ENCODE data around the gene SMYD3. TPM values are rescaled to one million over a fixed set of nuclear protein-coding genes. Genes with fewer than 3 reads are reported as not detected.

SMYD3 gene
- total and polyA plus RNA-seq, 2 donors = 22.0 to 27.0 TPM

DNA sequence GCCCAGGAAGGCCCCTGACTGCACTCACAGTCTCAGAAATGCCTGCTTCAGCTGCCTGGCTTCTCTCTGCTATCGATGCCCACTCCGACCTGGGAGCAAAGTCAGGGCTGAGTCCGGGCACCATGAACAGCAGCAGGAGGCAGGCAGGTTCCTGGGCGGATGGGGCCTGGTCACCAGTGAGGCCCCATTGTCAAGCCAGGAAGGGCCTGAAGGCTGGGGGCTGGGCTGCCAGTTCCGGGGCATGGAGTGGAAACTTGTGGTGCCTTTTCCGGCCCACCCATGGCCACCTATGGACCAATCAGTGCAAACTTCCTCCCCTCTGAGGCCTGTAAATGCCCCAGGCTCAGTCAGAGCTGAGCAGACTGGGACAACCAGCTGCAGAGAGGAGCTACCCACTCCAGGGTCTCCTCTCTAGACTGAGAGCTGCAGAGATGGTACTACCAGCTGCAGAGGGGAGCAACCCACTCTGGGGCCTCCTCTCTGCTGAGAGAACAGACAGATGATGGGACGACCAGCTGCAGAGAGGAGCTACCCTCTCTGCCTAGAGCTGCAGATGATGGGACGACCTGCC, 286.5 kb downstream of the SMYD3 start:
- H3K27me3 ChIP-seq (ENCODE audit: control insufficient read depth in 2 of 2, insufficient read depth in 1 of 2, low read length in 1 of 2) = no peaks in the 10 kb centered on the region
- no peak overlapping the region for H3K27ac ChIP-seq (ENCODE audit: low read depth in 1 of 2, low read length in 1 of 2)
- H3K4me3 ChIP-seq (ENCODE audit: low read length in 2 of 2) = no peak overlapping the region
- WGBS = 98% methylated on average over 8 of the region's 8 CpGs
- no peak for DNase-seq (ENCODE audit: low read depth in 6 of 9, low spot score in 9 of 9)
- H3K4me1 ChIP-seq (ENCODE audit: control insufficient read depth in 2 of 2, insufficient read depth in 2 of 2, low read length in 2 of 2) = peaks cover 0 to 12% of the 10 kb centered on the region in 2 donors
- peaks cover 0 to 6% of the 10 kb centered on the region in 2 donors for H3K36me3 ChIP-seq (ENCODE audit: control insufficient read depth in 2 of 2, insufficient read depth in 2 of 2, low read length in 1 of 2)
- H3K9me3 ChIP-seq (ENCODE audit: control insufficient read depth in 2 of 2, insufficient read depth in 1 of 2, low read length in 1 of 2) = peaks cover 1 to 20% of the 10 kb centered on the region in 2 donors

- Histone ChIP-seq H3K4me1 (ENCODE audit: control insufficient read depth in 2 of 2, insufficient read depth in 2 of 2, low read length in 2 of 2) (peaks cover 0 to 12% of the 10 kb centered on the region in 2 donors), H3K9me3 (ENCODE audit: control insufficient read depth in 2 of 2, insufficient read depth in 1 of 2, low read length in 1 of 2) (peaks cover 1 to 20% of the 10 kb centered on the region in 2 donors), H3K4me3 (ENCODE audit: low read length in 2 of 2) (no peak overlapping the region), H3K36me3 (ENCODE audit: control insufficient read depth in 2 of 2, insufficient read depth in 2 of 2, low read length in 1 of 2) (peaks cover 0 to 6% of the 10 kb centered on the region in 2 donors), H3K27me3 (ENCODE audit: control insufficient read depth in 2 of 2, insufficient read depth in 1 of 2, low read length in 1 of 2) (no peaks in the 10 kb centered on the region), H3K27ac (ENCODE audit: low read depth in 1 of 2, low read length in 1 of 2) (no peak overlapping the region)
- peak in 4 of 9 donors; percentile 5 to 31 (median 10) for DNase-seq (ENCODE audit: low read depth in 6 of 9, low spot score in 9 of 9)
- 29% methylated on average over 11 of the region's 11 CpGs for WGBS
These were observed 287.5 kb downstream of the SMYD3 start for GRCh38 chr1:246219508-246220030.

GRCh38 chr1:246218686-246219085, 288.4 kb downstream of the SMYD3 start:
- peaks cover 1 to 20% of the 10 kb centered on the region in 2 donors for H3K9me3 ChIP-seq (ENCODE audit: control insufficient read depth in 2 of 2, insufficient read depth in 1 of 2, low read length in 1 of 2)
- no peak overlapping the region for H3K27ac ChIP-seq (ENCODE audit: low read depth in 1 of 2, low read length in 1 of 2)
- no peak overlapping the region for H3K4me3 ChIP-seq (ENCODE audit: low read length in 2 of 2)
- 62% methylated on average over 2 of the region's 2 CpGs for WGBS
- H3K4me1 ChIP-seq (ENCODE audit: control insufficient read depth in 2 of 2, insufficient read depth in 2 of 2, low read length in 2 of 2) = peaks cover 0 to 12% of the 10 kb centered on the region in 2 donors
- no peaks in the 10 kb centered on the region for H3K27me3 ChIP-seq (ENCODE audit: control insufficient read depth in 2 of 2, insufficient read depth in 1 of 2, low read length in 1 of 2)
- DNase-seq (ENCODE audit: low read depth in 6 of 9, low spot score in 9 of 9) = no peak
- peaks cover 0 to 6% of the 10 kb centered on the region in 2 donors for H3K36me3 ChIP-seq (ENCODE audit: control insufficient read depth in 2 of 2, insufficient read depth in 2 of 2, low read length in 1 of 2)

GRCh38 chr1:246216906-246217305, 290.2 kb downstream of the SMYD3 start:
- Histone ChIP-seq H3K4me3 (ENCODE audit: low read length in 2 of 2) (no peak overlapping the region), H3K9me3 (ENCODE audit: control insufficient read depth in 2 of 2, insufficient read depth in 1 of 2, low read length in 1 of 2) (peaks cover 1 to 20% of the 10 kb centered on the region in 2 donors), H3K36me3 (ENCODE audit: control insufficient read depth in 2 of 2, insufficient read depth in 2 of 2, low read length in 1 of 2) (peaks cover 0 to 6% of the 10 kb centered on the region in 2 donors), H3K4me1 (ENCODE audit: control insufficient read depth in 2 of 2, insufficient read depth in 2 of 2, low read length in 2 of 2) (peaks cover 0 to 12% of the 10 kb centered on the region in 2 donors), H3K27ac (ENCODE audit: low read depth in 1 of 2, low read length in 1 of 2) (no peak overlapping the region), H3K27me3 (ENCODE audit: control insufficient read depth in 2 of 2, insufficient read depth in 1 of 2, low read length in 1 of 2) (no peaks in the 10 kb centered on the region)
- no peak for DNase-seq (ENCODE audit: low read depth in 6 of 9, low spot score in 9 of 9)

- H3K27me3 ChIP-seq (ENCODE audit: control insufficient read depth in 2 of 2, insufficient read depth in 1 of 2, low read length in 1 of 2) = no peaks in the 10 kb centered on the region
- WGBS = 94% methylated on average over 4 of the region's 4 CpGs
- no peak overlapping the region for H3K4me3 ChIP-seq (ENCODE audit: low read length in 2 of 2)
- no peak for DNase-seq (ENCODE audit: low read depth in 6 of 9, low spot score in 9 of 9)
- H3K27ac ChIP-seq (ENCODE audit: low read depth in 1 of 2, low read length in 1 of 2) = no peak overlapping the region
- peaks cover 0 to 3% of the 10 kb centered on the region in 2 donors for H3K36me3 ChIP-seq (ENCODE audit: control insufficient read depth in 2 of 2, insufficient read depth in 2 of 2, low read length in 1 of 2)
- H3K9me3 ChIP-seq (ENCODE audit: control insufficient read depth in 2 of 2, insufficient read depth in 1 of 2, low read length in 1 of 2) = peaks cover 1 to 7% of the 10 kb centered on the region in 2 donors
- H3K4me1 ChIP-seq (ENCODE audit: control insufficient read depth in 2 of 2, insufficient read depth in 2 of 2, low read length in 2 of 2) = peaks cover 0 to 12% of the 10 kb centered on the region in 2 donors
These were observed 291.6 kb downstream of the SMYD3 start for GRCh38 chr1:246215510-246215903.

GRCh38 chr1:246214708-246215509, 292.2 kb downstream of the SMYD3 start:
- H3K4me1 ChIP-seq (ENCODE audit: control insufficient read depth in 2 of 2, insufficient read depth in 2 of 2, low read length in 2 of 2) = peaks cover 0 to 9% of the 10 kb centered on the region in 2 donors
- H3K4me3 ChIP-seq (ENCODE audit: low read length in 2 of 2) = no peak overlapping the region
- 57% methylated on average over 9 of the region's 9 CpGs for WGBS
- H3K27me3 ChIP-seq (ENCODE audit: control insufficient read depth in 2 of 2, insufficient read depth in 1 of 2, low read length in 1 of 2) = no peaks in the 10 kb centered on the region
- peak in 1 of 9 donors; percentile 10 for DNase-seq (ENCODE audit: low read depth in 6 of 9, low spot score in 9 of 9)
- H3K27ac ChIP-seq (ENCODE audit: low read depth in 1 of 2, low read length in 1 of 2) = no peak overlapping the region
- no peaks in the 10 kb centered on the region for H3K36me3 ChIP-seq (ENCODE audit: control insufficient read depth in 2 of 2, insufficient read depth in 2 of 2, low read length in 1 of 2)
- H3K9me3 ChIP-seq (ENCODE audit: control insufficient read depth in 2 of 2, insufficient read depth in 1 of 2, low read length in 1 of 2) = peaks cover 0 to 3% of the 10 kb centered on the region in 2 donors

- H3K9me3 ChIP-seq (ENCODE audit: control insufficient read depth in 2 of 2, insufficient read depth in 1 of 2, low read length in 1 of 2) = no peaks in the 10 kb centered on the region
- no peaks in the 10 kb centered on the region for H3K4me1 ChIP-seq (ENCODE audit: control insufficient read depth in 2 of 2, insufficient read depth in 2 of 2, low read length in 2 of 2)
- DNase-seq (ENCODE audit: low read depth in 6 of 9, low spot score in 9 of 9) = no peak
- no peak overlapping the region for H3K27ac ChIP-seq (ENCODE audit: low read depth in 1 of 2, low read length in 1 of 2)
- H3K4me3 ChIP-seq (ENCODE audit: low read length in 2 of 2) = no peak overlapping the region
- H3K36me3 ChIP-seq (ENCODE audit: control insufficient read depth in 2 of 2, insufficient read depth in 2 of 2, low read length in 1 of 2) = no peaks in the 10 kb centered on the region
- H3K27me3 ChIP-seq (ENCODE audit: control insufficient read depth in 2 of 2, insufficient read depth in 1 of 2, low read length in 1 of 2) = no peaks in the 10 kb centered on the region
- WGBS = 96% methylated on average over 1 of the region's 1 CpG
These were observed 293.1 kb downstream of the SMYD3 start for GRCh38 chr1:246213947-246214346.

- H3K27me3 ChIP-seq (ENCODE audit: control insufficient read depth in 2 of 2, insufficient read depth in 1 of 2, low read length in 1 of 2) = no peaks in the 10 kb centered on the region
- DNase-seq (ENCODE audit: low read depth in 6 of 9, low spot score in 9 of 9) = no peak
- no peak overlapping the region for H3K27ac ChIP-seq (ENCODE audit: low read depth in 1 of 2, low read length in 1 of 2)
- H3K4me3 ChIP-seq (ENCODE audit: low read length in 2 of 2) = no peak overlapping the region
- no peaks in the 10 kb centered on the region for H3K9me3 ChIP-seq (ENCODE audit: control insufficient read depth in 2 of 2, insufficient read depth in 1 of 2, low read length in 1 of 2)
- H3K4me1 ChIP-seq (ENCODE audit: control insufficient read depth in 2 of 2, insufficient read depth in 2 of 2, low read length in 2 of 2) = no peaks in the 10 kb centered on the region
- over 99% methylated on average over 3 of the region's 3 CpGs for WGBS
- H3K36me3 ChIP-seq (ENCODE audit: control insufficient read depth in 2 of 2, insufficient read depth in 2 of 2, low read length in 1 of 2) = no peaks in the 10 kb centered on the region
These were observed 293.6 kb downstream of the SMYD3 start for GRCh38 chr1:246213502-246213901.

- WGBS = 82% methylated on average over 3 of the region's 3 CpGs
These were observed 294.0 kb downstream of the SMYD3 start for GRCh38 chr1:246213036-246213435.

More at GRCh38 chr1:246213036-246213435, 294.0 kb downstream of the SMYD3 start:
- H3K27me3 ChIP-seq (ENCODE audit: control insufficient read depth in 2 of 2, insufficient read depth in 1 of 2, low read length in 1 of 2) = no peaks in the 10 kb centered on the region
- no peak for DNase-seq (ENCODE audit: low read depth in 6 of 9, low spot score in 9 of 9)
- no peaks in the 10 kb centered on the region for H3K9me3 ChIP-seq (ENCODE audit: control insufficient read depth in 2 of 2, insufficient read depth in 1 of 2, low read length in 1 of 2)
- H3K4me3 ChIP-seq (ENCODE audit: low read length in 2 of 2) = no peak overlapping the region
- H3K4me1 ChIP-seq (ENCODE audit: control insufficient read depth in 2 of 2, insufficient read depth in 2 of 2, low read length in 2 of 2) = no peaks in the 10 kb centered on the region
- H3K36me3 ChIP-seq (ENCODE audit: control insufficient read depth in 2 of 2, insufficient read depth in 2 of 2, low read length in 1 of 2) = no peaks in the 10 kb centered on the region
- H3K27ac ChIP-seq (ENCODE audit: low read depth in 1 of 2, low read length in 1 of 2) = no peak overlapping the region

Measured in thymus (tissue), 11 donors.